ENCODE results near the gene OSGIN1. TPM values are rescaled to one million over a fixed set of nuclear protein-coding genes. Genes with fewer than 3 reads are reported as not detected.

The OSGIN1 gene
- total RNA-seq, 4 donors from 2014 or later: 17.3 to 99.7 (median 75.2) TPM

GRCh38 chr16:83983491-83983890 lies 30.5 kb downstream of the OSGIN1 start:
- no peak overlapping the region for H3K27ac ChIP-seq
- no peak overlapping the region for H3K4me3 ChIP-seq
- no peaks in the 10 kb centered on the region for H3K4me1 ChIP-seq
- TF ChIP-seq POLR2A (IDR thresholded peaks at IDR 0.05): no peak
- no peak for TF ChIP-seq CTCF (IDR thresholded peaks at IDR 0.05)
- no peaks in the 10 kb centered on the region for H3K36me3 ChIP-seq
- DNase-seq: no peak
- H3K9me3 ChIP-seq: no peaks in the 10 kb centered on the region
- no peaks in the 10 kb centered on the region for H3K27me3 ChIP-seq

DNA sequence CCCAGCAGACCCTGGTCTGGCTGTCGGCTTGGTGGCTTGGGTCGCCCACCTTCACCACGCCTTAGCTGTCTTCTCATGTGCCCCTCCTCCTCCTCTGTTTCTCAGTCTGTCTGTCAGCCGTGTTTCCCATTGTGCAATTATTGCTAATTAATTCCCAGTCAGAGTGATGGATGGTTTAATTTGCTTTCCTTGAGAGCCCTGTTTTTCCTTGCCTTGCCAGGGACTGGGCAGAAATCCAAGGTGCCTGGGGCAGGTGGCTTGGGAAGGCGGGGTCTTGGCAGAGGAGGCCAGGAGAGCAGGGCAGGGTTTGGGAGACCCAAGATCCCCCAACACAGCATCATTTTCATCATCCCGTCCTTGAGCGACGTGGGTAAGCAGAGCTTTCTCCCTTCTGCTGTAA lies 36.3 kb downstream of the OSGIN1 start:
- Histone ChIP-seq H3K4me1 (no peaks in the 10 kb centered on the region), H3K9me3 (no peaks in the 10 kb centered on the region), H3K27me3 (no peaks in the 10 kb centered on the region), H3K36me3 (no peaks in the 10 kb centered on the region), H3K27ac (no peak overlapping the region), H3K4me3 (no peak overlapping the region)
- DNase-seq: no peak
- no peak for TF ChIP-seq CTCF (IDR thresholded peaks at IDR 0.05)
- TF ChIP-seq POLR2A (IDR thresholded peaks at IDR 0.05): no peak

GRCh38 chr16:83990492-83990891 lies 37.5 kb downstream of the OSGIN1 start:
- DNase-seq: no peak
- H3K9me3 ChIP-seq: no peaks in the 10 kb centered on the region
- H3K27ac ChIP-seq: no peak overlapping the region
- no peaks in the 10 kb centered on the region for H3K4me1 ChIP-seq
- no peaks in the 10 kb centered on the region for H3K36me3 ChIP-seq
- no peak overlapping the region for H3K4me3 ChIP-seq
- H3K27me3 ChIP-seq: no peaks in the 10 kb centered on the region
- TF ChIP-seq CTCF (IDR thresholded peaks at IDR 0.05): no peak
- TF ChIP-seq POLR2A (IDR thresholded peaks at IDR 0.05): no peak

GRCh38 chr16:83992624-83993023 lies 39.6 kb downstream of the OSGIN1 start:
- no peak for DNase-seq
- peaks cover 0 to 6% (median 0%) of the 10 kb centered on the region in 4 donors for H3K9me3 ChIP-seq
- H3K4me1 ChIP-seq: no peaks in the 10 kb centered on the region
- H3K4me3 ChIP-seq: no peak overlapping the region
- TF ChIP-seq CTCF (IDR thresholded peaks at IDR 0.05) (no peak), POLR2A (IDR thresholded peaks at IDR 0.05) (no peak)
- no peak overlapping the region for H3K27ac ChIP-seq
- H3K27me3 ChIP-seq: no peaks in the 10 kb centered on the region
- no peaks in the 10 kb centered on the region for H3K36me3 ChIP-seq

GRCh38 chr16:83994087-83994486 lies 41.0 kb downstream of the OSGIN1 start:
- H3K36me3 ChIP-seq: no peaks in the 10 kb centered on the region
- no peaks in the 10 kb centered on the region for H3K4me1 ChIP-seq
- H3K9me3 ChIP-seq: peaks cover 0 to 6% (median 0%) of the 10 kb centered on the region in 4 donors
- no peak overlapping the region for H3K27ac ChIP-seq
- H3K4me3 ChIP-seq: no peak overlapping the region
- TF ChIP-seq CTCF (IDR thresholded peaks at IDR 0.05): no peak
- no peak for TF ChIP-seq POLR2A (IDR thresholded peaks at IDR 0.05)
- no peaks in the 10 kb centered on the region for H3K27me3 ChIP-seq
- DNase-seq: no peak

- H3K4me1 ChIP-seq: no peaks in the 10 kb centered on the region
- no peaks in the 10 kb centered on the region for H3K27me3 ChIP-seq
- DNase-seq: no peak
- H3K27ac ChIP-seq: no peak overlapping the region
- no peaks in the 10 kb centered on the region for H3K36me3 ChIP-seq
- H3K4me3 ChIP-seq: no peak overlapping the region
- TF ChIP-seq CTCF (IDR thresholded peaks at IDR 0.05) (no peak), POLR2A (IDR thresholded peaks at IDR 0.05) (no peak)
- peaks cover 0 to 6% (median 0%) of the 10 kb centered on the region in 4 donors for H3K9me3 ChIP-seq
Measured at GRCh38 chr16:83994703-83995102, 41.7 kb downstream of the OSGIN1 start.

Measured in Peyer's patch (tissue), 4 donors.